ENCODE results near the gene PTMS. TPM values are rescaled to one million over a fixed set of nuclear protein-coding genes. Genes with fewer than 3 reads are reported as not detected.

Gene PTMS
- total and polyA plus RNA-seq, 10 of the 15 experiments (the other 5 are each of a cell fraction or from before 2014, with no cell fraction given): 2.1 to 127 (median 29.8) TPM

DNA sequence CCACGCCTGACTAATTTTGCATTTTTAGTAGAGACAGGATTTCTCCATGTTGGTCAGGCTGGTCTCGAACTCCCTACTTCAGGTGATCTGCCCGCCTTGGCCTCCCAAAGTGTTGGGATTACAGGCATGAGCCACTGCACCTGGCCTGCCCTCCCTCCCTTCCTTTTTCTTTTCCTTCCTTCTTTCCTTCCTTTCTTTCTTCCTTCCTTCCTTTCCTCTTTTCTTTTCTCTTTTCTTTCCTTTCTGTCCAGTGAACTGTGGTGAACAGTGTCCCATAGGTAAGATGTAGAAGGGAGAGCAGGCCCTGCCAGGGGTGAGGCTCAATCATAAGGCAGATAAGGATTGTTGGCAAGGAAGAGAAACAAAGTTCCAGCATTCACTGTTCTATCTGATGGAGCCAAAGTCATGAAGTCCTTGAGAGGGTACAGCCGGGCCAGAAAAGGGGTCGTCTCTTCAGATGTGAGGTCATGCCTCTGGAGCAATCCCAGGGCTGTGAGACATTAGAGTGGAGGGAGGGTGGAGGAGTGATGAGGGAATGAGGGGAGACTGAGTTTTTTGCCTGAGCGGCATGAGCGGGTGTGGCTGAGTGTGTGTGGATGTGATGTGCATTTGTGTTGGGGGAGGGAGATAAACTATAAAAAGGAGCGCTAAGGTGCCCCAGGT, 9.0 kb upstream of the PTMS start:
- DNase-seq (ENCODE audit: low read depth, low spot score) (no peak), FAIRE-seq (no peak), ATAC-seq (no peak)
- Histone ChIP-seq H3K4me3 (no peak overlapping the region), H3K27me3 (replicated peaks in 1 of 2; ENCODE audit: control insufficient read depth in 2 of 2, insufficient read depth in 2 of 2, low read length in 1 of 2) (no peaks in the 10 kb centered on the region), H3K36me3 (ENCODE audit: control insufficient read depth in 2 of 2, insufficient read depth in 2 of 2, low read length in 1 of 2) (no peaks in the 10 kb centered on the region), H3K9me3 (replicated peaks; ENCODE audit: control insufficient read depth, insufficient read depth, low read length) (no peaks in the 10 kb centered on the region), H3K79me2 (ENCODE audit: control insufficient read depth, insufficient read depth, low read length) (peaks cover 11% of the 10 kb centered on the region), H3K4me2 (ENCODE audit: control insufficient read depth, insufficient read depth) (no peak overlapping the region), H3K27ac (ENCODE audit: control insufficient read depth, insufficient read depth) (no peak overlapping the region), H2AFZ (ENCODE audit: control insufficient read depth, low read depth, low read length) (no peak overlapping the region), H3K9ac (ENCODE audit: control insufficient read depth, insufficient read depth, low read length) (no peak overlapping the region), H3K4me1 (ENCODE audit: control insufficient read depth, insufficient read depth, low read length) (peaks cover 12% of the 10 kb centered on the region), H4K20me1 (ENCODE audit: control insufficient read depth, insufficient read depth) (no peaks in the 10 kb centered on the region)
- intact Hi-C loops (cut with micrococcal nuclease; ENCODE audit: unreplicated experiment) (no loop called here), in situ Hi-C loops (cut with MboI) (no loop called here)
- ChIA-PET SMC1A (ENCODE audit: uncharacterized antibody, unreplicated experiment) (interaction anchor here (1.4 kb wide), 1 partner anchor 25 kb away, joined by 3 read pairs; no protein-coding TSS in a partner anchor), CTCF (interaction anchor here (0.9 to 10.9 kb wide), 6 partner anchors 10 to 91 kb away, joined by 3 to 221 read pairs (median 4); partner anchors contain the start of genes LAG3 and PTMS), POLR2A (interaction anchor here (0.7 to 2.1 kb wide), 4 partner anchors 9 to 114 kb away, joined by 4 to 7 read pairs (median 4); partner anchors contain the start of gene PTMS), RAD21 (ENCODE audit: unreplicated experiment) (interaction anchor here (1.5 kb wide), 1 partner anchor 10 kb away, joined by 7 read pairs; the partner anchor contains the start of gene PTMS)
- 72% methylated on average over 8 of the region's 8 CpGs for WGBS (ENCODE audit: insufficient coverage, insufficient replicate concordance, low lambda C conversion rate, missing lambda C conversion rate)
- TF ChIP-seq IKZF2 (IDR thresholded peaks at IDR 0.05) (no peak), SIX5 (IDR thresholded peaks at IDR 0.05; ENCODE audit: low read depth, low read length, severe bottlenecking) (no peak), LARP7 (IDR thresholded peaks at IDR 0.05) (no peak), NBN (IDR thresholded peaks at IDR 0.05) (no peak), PAX8 (IDR thresholded peaks at IDR 0.05) (no peak), ZNF622 (IDR thresholded peaks at IDR 0.05) (no peak)
- TF ChIP-seq, protein P1, sequence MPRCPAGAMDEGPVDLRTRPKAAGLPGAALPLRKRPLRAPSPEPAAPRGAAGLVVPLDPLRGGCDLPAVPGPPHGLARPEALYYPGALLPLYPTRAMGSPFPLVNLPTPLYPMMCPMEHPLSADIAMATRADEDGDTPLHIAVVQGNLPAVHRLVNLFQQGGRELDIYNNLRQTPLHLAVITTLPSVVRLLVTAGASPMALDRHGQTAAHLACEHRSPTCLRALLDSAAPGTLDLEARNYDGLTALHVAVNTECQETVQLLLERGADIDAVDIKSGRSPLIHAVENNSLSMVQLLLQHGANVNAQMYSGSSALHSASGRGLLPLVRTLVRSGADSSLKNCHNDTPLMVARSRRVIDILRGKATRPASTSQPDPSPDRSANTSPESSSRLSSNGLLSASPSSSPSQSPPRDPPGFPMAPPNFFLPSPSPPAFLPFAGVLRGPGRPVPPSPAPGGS (IDR thresholded peaks at IDR 0.05; ENCODE audit: borderline replicate concordance, insufficient read depth, low read depth, low read length, poor library complexity, severe bottlenecking): no peak
- TF ChIP-seq, protein P2, sequence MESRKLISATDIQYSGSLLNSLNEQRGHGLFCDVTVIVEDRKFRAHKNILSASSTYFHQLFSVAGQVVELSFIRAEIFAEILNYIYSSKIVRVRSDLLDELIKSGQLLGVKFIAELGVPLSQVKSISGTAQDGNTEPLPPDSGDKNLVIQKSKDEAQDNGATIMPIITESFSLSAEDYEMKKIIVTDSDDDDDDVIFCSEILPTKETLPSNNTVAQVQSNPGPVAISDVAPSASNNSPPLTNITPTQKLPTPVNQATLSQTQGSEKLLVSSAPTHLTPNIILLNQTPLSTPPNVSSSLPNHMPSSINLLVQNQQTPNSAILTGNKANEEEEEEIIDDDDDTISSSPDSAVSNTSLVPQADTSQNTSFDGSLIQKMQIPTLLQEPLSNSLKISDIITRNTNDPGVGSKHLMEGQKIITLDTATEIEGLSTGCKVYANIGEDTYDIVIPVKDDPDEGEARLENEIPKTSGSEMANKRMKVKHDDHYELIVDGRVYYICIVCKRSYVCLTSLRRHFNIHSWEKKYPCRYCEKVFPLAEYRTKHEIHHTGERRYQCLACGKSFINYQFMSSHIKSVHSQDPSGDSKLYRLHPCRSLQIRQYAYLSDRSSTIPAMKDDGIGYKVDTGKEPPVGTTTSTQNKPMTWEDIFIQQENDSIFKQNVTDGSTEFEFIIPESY (IDR thresholded peaks at IDR 0.05): no peak
- no TSS peak for BruUV-seq (replicated peaks)
